HEK293T (cell line): Measurements from ENCODE around the gene GFI1B.

Experiments
- BHLHE40 ChIP-seq: fragments of 450-650 bp; IDR thresholded peaks from 2 replicates; pipeline ENCODE4 v1.6.1; 2016; ENCODE audit warnings: mild to moderate bottlenecking, moderate library complexity, borderline replicate concordance
- CTBP1 ChIP-seq: fragments of 450-650 bp; IDR thresholded peaks from 2 replicates; pipeline ENCODE4 v1.6.1; 2016; ENCODE audit warnings: borderline replicate concordance
- ELF4 ChIP-seq: fragments of 450-650 bp; IDR thresholded peaks from 2 replicates; pipeline ENCODE4 v1.6.1; 2017; ENCODE audit warnings: antibody characterized with exemption
- FOXK2 ChIP-seq: fragments of 450-650 bp; IDR thresholded peaks from 2 replicates; pipeline ENCODE4 v1.6.1; 2016; ENCODE audit warnings: mild to moderate bottlenecking
- HDGF ChIP-seq: fragments of 450-650 bp; IDR thresholded peaks from 2 replicates; pipeline ENCODE4 v1.6.1; 2017; ENCODE audit warnings: antibody characterized with exemption, borderline replicate concordance
- SP1 ChIP-seq: fragments of 450-650 bp; IDR thresholded peaks from 2 replicates; pipeline ENCODE4 v1.6.1; 2017

DNA sequence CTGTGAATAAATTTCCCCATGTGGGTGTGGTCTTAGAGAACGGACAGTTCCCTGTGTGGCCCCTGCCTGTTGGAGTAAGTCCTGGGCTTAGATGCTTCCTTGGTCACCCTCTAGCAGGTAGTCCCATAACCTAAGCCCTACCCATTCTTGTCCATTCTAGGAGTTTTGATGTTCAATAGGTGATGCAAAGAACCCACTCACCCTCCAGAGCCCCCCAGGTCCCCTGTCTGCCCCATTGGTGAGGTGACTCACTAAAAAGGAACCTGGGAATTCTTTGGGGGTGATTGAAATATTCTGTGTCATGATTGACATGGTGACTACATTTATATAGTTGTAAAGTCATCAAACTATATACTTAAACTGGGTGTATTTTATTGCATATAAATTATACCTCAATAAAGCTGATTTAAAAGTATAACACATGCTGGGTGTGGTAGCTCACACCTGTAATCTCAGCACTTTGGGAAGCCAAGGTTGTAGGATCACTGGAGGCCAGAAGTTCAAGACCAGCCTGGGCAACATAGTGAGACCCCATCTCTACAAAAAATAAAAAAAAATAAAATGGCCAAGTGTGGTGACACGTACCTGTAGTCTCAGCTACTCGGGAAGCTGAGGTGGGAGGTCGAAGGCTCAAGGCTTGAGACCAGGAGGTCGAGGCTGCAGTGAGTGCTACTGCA, 31.6 kb downstream of the GFI1B start:
- TF ChIP-seq CTBP1 (no peak), BHLHE40 (no peak), ELF4 (no peak), SP1 (no peak), FOXK2 (no peak), HDGF (no peak)
